GM12874 (cell line): ENCODE measurements around the gene TNRC6B.

Experiments
- TF ChIP-seq, protein P1 (sequence below): IDR thresholded peaks from 2 replicates; pipeline ENCODE4 v1.5.1; 2011; ENCODE audit warnings: low read depth, mild to moderate bottlenecking, control low read depth, low read length, moderate library complexity; ENCODE audit not compliant: insufficient read depth

TNRC6B gene

DNA sequence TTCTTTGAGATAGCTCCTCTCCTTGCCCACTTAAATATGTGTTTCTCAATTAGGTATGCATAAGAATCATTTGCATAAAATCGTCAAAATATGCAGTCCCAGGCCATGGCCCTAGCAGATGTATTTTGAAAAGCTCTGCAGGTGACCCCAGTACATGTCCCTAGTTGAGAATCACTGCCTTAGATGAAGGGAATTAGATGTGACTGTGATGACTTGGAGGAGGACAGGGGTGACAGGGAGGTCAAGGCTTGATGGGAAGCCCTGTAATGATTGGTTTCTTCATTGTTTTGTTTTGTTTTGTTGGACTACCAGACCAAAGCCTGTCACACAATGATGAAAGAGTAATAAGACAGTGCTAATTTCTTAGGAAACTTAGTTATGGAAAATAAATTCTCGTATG lies 74.4 kb downstream of the TNRC6B start:
- TF ChIP-seq, protein P1, sequence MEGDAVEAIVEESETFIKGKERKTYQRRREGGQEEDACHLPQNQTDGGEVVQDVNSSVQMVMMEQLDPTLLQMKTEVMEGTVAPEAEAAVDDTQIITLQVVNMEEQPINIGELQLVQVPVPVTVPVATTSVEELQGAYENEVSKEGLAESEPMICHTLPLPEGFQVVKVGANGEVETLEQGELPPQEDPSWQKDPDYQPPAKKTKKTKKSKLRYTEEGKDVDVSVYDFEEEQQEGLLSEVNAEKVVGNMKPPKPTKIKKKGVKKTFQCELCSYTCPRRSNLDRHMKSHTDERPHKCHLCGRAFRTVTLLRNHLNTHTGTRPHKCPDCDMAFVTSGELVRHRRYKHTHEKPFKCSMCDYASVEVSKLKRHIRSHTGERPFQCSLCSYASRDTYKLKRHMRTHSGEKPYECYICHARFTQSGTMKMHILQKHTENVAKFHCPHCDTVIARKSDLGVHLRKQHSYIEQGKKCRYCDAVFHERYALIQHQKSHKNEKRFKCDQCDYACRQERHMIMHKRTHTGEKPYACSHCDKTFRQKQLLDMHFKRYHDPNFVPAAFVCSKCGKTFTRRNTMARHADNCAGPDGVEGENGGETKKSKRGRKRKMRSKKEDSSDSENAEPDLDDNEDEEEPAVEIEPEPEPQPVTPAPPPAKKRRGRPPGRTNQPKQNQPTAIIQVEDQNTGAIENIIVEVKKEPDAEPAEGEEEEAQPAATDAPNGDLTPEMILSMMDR: no peak

DNA sequence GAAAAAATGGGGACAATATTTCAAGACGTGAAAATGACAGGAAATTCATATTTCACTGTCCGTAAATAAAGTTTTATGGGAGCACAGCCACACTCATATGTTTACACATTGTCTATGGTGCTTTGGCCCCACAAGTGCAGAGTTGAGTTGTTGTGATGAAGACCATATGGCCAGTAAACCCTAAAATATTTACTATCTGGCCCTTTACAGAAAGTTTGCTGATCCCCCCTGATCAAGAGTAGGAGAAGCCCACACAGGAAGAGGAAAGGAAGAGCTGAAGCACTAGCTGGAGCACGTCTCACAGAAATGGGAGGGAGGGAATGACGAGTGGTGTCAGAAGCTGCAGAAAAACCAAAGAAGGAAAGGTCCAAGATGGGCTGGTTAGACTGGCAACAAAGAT lies 78.8 kb downstream of the TNRC6B start:
- TF ChIP-seq, protein P1: no peak

DNA sequence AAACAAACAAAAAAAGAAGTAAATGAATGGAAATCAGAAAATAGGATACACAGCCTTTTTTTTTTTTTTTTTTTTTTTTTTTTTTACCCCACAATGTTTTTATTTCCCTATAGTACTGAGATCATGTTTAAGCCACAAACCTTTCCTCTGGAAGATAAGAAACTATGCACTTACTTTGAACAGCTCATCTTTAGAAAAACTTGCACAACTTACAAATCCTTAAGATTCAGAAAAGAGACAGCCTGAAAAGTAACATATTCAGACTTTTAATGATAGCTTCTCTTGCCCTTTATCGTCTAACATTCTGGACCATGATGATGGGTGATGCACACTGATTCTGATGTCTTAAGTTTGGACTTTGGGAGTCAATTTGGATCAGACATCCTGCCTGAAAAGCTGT lies 80.3 kb downstream of the TNRC6B start:
- TF ChIP-seq, protein P1: no peak

DNA sequence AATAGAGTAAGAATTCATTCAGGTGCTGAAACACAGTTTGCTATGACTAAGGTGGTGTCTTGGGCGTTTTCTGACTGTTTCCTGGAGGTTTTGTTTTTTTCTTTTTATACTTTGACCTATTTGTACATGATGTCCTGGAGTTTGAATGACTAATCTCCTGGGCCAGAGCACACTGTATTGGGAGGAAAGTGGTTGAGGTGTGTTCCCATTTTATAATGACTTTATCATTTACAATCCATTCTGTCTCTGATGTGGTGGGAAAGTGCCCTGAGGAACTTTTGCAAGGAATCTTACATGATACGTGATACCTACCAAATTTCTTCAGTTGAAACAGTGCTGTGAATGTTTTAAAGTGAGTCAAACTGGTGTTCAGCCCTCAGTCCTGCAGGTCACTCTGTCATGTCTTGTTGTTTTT lies 80.8 kb downstream of the TNRC6B start:
- TF ChIP-seq, protein P1: no peak

DNA sequence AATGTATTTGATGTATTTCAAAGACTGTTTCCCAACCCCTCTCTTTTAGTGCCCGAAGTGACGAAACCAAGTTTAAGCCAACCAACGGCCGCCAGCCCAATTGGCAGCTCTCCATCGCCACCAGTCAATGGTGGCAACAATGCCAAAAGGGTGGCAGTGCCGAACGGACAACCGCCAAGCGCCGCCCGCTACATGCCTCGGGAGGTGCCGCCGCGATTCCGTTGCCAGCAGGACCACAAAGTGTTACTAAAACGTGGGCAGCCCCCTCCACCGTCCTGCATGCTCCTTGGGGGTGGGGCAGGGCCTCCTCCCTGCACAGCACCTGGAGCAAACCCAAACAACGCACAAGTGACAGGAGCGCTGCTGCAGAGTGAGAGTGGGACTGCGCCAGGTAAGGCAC lies 84.1 kb downstream of the TNRC6B start:
- TF ChIP-seq, protein P1: no peak

DNA sequence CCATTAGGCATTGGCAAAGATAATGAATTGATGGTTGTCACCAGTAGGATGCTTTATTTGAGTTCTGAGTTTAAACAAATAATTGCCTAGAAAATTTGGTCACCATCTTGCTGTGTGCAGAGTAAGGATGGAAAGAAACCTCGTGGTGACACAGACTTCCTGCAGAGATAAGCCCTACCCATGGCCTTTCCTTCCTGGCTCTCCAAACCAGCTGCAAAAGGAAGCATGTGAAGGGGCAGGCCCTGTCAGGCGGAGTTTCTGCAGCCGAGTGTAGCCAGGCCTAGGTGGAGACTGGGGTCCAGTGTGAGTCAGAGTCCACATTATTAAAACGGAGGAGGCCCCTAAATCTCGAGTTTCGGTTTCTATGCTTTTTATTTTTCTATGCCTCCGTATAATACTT lies 85.5 kb downstream of the TNRC6B start:
- TF ChIP-seq, protein P1: no peak

DNA sequence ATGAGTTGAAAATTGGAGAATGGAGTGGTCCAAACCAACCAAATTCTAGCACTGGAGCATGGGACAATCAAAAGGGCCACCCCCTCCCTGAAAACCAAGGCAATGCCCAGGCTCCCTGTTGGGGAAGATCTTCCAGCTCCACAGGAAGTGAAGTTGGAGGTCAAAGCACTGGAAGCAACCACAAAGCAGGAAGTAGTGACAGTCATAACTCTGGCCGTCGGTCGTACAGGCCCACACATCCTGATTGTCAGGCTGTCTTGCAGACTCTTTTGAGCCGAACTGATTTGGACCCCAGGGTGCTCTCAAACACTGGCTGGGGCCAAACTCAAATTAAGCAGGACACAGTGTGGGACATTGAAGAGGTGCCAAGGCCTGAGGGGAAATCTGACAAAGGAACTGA lies 88.1 kb downstream of the TNRC6B start:
- TF ChIP-seq, protein P1: no peak

DNA sequence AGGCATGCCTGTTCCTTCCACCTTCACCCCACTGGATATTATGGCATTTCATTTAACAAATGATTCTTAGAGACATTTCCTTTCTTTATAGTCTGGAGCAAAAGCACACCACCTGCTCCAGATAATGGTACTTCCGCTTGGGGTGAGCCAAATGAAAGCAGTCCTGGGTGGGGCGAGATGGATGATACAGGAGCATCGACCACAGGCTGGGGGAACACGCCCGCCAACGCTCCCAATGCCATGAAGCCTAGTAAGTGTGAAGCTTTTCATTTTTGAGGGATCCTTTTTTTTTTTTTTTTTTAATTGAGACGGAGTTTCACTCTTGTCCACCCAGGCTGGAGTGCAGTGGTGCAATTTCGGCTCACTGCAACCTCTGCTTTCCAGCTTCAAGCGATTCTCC lies 92.3 kb downstream of the TNRC6B start:
- TF ChIP-seq, protein P1: no peak
